H1 (cell line): ENCODE results near the gene PI4KA.
"Not testable (repeated sequence)": the region's sequence is repeated elsewhere in the genome, so short reads cannot be mapped to it uniquely, and the experiment has no call there.

ENCODE experiments used
- SP1 ChIP-seq: IDR thresholded peaks from 2 replicates; pipeline ENCODE4 v1.6.1; 2011; ENCODE audit warnings: low read depth, low read length
- TF ChIP-seq, protein P1 (sequence below): IDR thresholded peaks from 2 replicates; pipeline ENCODE4 v1.6.1; 2011; ENCODE audit warnings: low read length, improper control_type of control experiment

DNA sequence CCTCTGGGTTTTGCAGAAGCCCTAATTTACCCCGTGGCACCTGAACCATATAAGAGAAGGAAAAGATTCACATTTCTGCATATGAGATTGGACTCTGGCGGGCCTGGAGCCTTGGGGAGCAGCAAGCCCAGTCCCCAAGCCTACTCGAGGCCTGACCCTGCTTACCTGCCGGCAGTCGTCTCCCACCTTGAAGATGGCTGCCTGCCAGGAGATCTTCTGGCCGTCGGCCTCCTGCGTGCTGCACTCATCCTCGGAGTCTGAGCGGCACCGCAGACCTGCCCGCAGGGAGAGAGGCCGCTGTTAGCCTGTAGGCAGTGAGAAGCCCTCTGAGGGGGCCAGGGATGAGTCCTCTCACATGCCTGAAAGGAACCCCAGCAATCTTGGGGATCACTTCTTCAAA lies 145.5 kb downstream of the PI4KA start:
- TF ChIP-seq, protein P1, sequence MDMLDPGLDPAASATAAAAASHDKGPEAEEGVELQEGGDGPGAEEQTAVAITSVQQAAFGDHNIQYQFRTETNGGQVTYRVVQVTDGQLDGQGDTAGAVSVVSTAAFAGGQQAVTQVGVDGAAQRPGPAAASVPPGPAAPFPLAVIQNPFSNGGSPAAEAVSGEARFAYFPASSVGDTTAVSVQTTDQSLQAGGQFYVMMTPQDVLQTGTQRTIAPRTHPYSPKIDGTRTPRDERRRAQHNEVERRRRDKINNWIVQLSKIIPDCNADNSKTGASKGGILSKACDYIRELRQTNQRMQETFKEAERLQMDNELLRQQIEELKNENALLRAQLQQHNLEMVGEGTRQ, result not testable (repeated sequence)
- not testable (repeated sequence) for TF ChIP-seq SP1
